Gastroesophageal sphincter (tissue), 2 donors: Measurements from ENCODE around the gene CSH2.
"Not testable (repeated sequence)": the region's sequence is repeated elsewhere in the genome, so short reads cannot be mapped to it uniquely, and the experiment has no call there.

Experiments used
- POLR2A ChIP-seq, 2 donors: fragments of 450-650 bp; IDR thresholded peaks; one replicate each; pipeline ENCODE4 v1.6.1; 2017; ENCODE audit warnings: antibody characterized with exemption in 2 of 2, mild to moderate bottlenecking in 2 of 2, moderate library complexity in 1 of 2
- POLR2AphosphoS5 ChIP-seq: sonication (generic); formaldehyde crosslinking; IDR thresholded peaks from one replicate; pipeline ENCODE4 v1.6.1; 2017; ENCODE audit warnings: antibody characterized with exemption

GRCh38 chr17:63874061-63874626 is 667 bp upstream of the CSH2 start:
- TF ChIP-seq POLR2AphosphoS5; POLR2A (IDR thresholded peaks at IDR 0.05): not testable (repeated sequence)
